PC-3 (cell line): ENCODE results near the gene KNDC1. TPM values are rescaled to one million over a fixed set of nuclear protein-coding genes. Genes with fewer than 3 reads are reported as not detected.

ENCODE experiments used
- ATAC-seq: fragments of 200-7000 bp; cut with Tn5 transposase; 2 replicates; pipeline ENCODE4 v1.9.1; 2020; ENCODE audit warnings: mild to moderate bottlenecking, moderate library complexity
- BruUV-seq: library from RNA; stranded (reverse); fragments of 400-500 nt; replicated peaks from 2 replicates; lab custom pipeline; 2021; lab: Mats Ljungman, UMichigan
- CTCF ChIA-PET: fragments of 300-600 bp; sonication (Branson Sonifier 250); formaldehyde crosslinking; loops from one replicate; lab custom pipeline; 2022; ENCODE audit warnings: antibody characterized with exemption; lab: Charles Lee
- POLR2A ChIA-PET: fragments of 300-600 bp; sonication (Branson Sonifier 250); formaldehyde crosslinking; loops from one replicate; lab custom pipeline; 2022; ENCODE audit warnings: antibody characterized with exemption; ENCODE audit not compliant: unreplicated experiment; lab: Charles Lee
- DNase-seq: peaks from one replicate; pipeline ENCODE4 v3.0.0-alpha.2; 2015
- H2AFZ ChIP-seq: fragments of 300-600 bp; sonication (generic); 2 replicates; pipeline ENCODE4 v1.6.0; 2016; ENCODE audit warnings: antibody characterized with exemption, low read length
- H3F3A ChIP-seq: fragments of 300-600 bp; sonication (generic); one replicate; pipeline ENCODE4 v1.6.0; 2017; ENCODE audit warnings: antibody characterized with exemption, low read length, control low read depth, mild to moderate bottlenecking; ENCODE audit not compliant: unreplicated experiment
- H3K27ac ChIP-seq: fragments of 300-600 bp; sonication (generic); 2 replicates; pipeline ENCODE4 v1.5.1; 2016; ENCODE audit warnings: mild to moderate bottlenecking, low read length
- H3K27me3 ChIP-seq: fragments of 300-600 bp; sonication (generic); 2 replicates; pipeline ENCODE4 v1.6.1; 2016; ENCODE audit warnings: low read length, mixed read lengths
- H3K36me3 ChIP-seq: fragments of 300-600 bp; sonication (generic); 2 replicates; pipeline ENCODE4 v1.6.1; 2016; ENCODE audit warnings: low read depth, mixed run types, low read length, mixed read lengths
- H3K4me1 ChIP-seq: fragments of 300-600 bp; sonication (generic); 2 replicates; pipeline ENCODE4 v1.5.1; 2016; ENCODE audit warnings: low read length; ENCODE audit not compliant: insufficient read depth
- H3K4me2 ChIP-seq: fragments of 300-600 bp; sonication (generic); 2 replicates; pipeline ENCODE4 v1.6.0; 2016; ENCODE audit warnings: low read length
- H3K4me3 ChIP-seq: fragments of 300-600 bp; sonication (generic); 2 replicates; pipeline ENCODE4 v1.5.1; 2016; ENCODE audit warnings: mild to moderate bottlenecking, low read length, mixed read lengths
- H3K79me2 ChIP-seq: fragments of 300-600 bp; sonication (generic); 2 replicates; pipeline ENCODE4 v1.6.1; 2017; ENCODE audit warnings: low read length, mixed read lengths
- H3K9ac ChIP-seq: fragments of 300-600 bp; sonication (generic); 2 replicates; pipeline ENCODE4 v1.6.0; 2016; ENCODE audit warnings: mild to moderate bottlenecking, low read length
- H3K9me2 ChIP-seq: fragments of 300-600 bp; sonication (generic); replicated peaks from 2 replicates; pipeline ENCODE4 v1.6.1; 2016; ENCODE audit warnings: mixed run types, low read length, mixed read lengths
- H3K9me3 ChIP-seq: fragments of 300-600 bp; sonication (generic); 2 replicates; pipeline ENCODE4 v1.6.1; 2016; ENCODE audit warnings: low read length, mixed read lengths
- H4K20me1 ChIP-seq: fragments of 300-600 bp; sonication (generic); 2 replicates; pipeline ENCODE4 v1.6.1; 2016; ENCODE audit warnings: low read length, mixed read lengths
- EZH2 ChIP-seq: fragments of 300-600 bp; sonication (generic); IDR thresholded peaks from one replicate; pipeline ENCODE4 v1.6.1; 2017; ENCODE audit warnings: antibody characterized with exemption, mild to moderate bottlenecking, low read length; ENCODE audit not compliant: unreplicated experiment
- EZH2phosphoT487 ChIP-seq: fragments of 300-600 bp; sonication (generic); IDR thresholded peaks from 2 replicates; pipeline ENCODE4 v1.6.1; 2018; ENCODE audit warnings: mild to moderate bottlenecking, antibody characterized with exemption, low read length, borderline replicate concordance
- intact Hi-C: fragments of 100-400 bp; cut with micrococcal nuclease; formaldehyde crosslinking; loops from 2 replicates; pipeline ENCODE4 v1.9.0; 2023
- total RNA-seq: library from RNA; depleted of rRNA; stranded (reverse); fragments of >200 nt; gene quantifications from 2 replicates; pipeline ENCODE4 v1.2.3, GENCODE V29; 2014
- TF ChIP-seq, protein P1 (sequence below): fragments of 300-600 bp; sonication (generic); conservative IDR thresholded peaks from 2 replicates; pipeline ENCODE4 v1.5.1; 2017; ENCODE audit warnings: antibody characterized with exemption, low read depth, mild to moderate bottlenecking, low read length

Gene KNDC1
- total RNA-seq, 1 experiment from 2014 or later = not detected

DNA sequence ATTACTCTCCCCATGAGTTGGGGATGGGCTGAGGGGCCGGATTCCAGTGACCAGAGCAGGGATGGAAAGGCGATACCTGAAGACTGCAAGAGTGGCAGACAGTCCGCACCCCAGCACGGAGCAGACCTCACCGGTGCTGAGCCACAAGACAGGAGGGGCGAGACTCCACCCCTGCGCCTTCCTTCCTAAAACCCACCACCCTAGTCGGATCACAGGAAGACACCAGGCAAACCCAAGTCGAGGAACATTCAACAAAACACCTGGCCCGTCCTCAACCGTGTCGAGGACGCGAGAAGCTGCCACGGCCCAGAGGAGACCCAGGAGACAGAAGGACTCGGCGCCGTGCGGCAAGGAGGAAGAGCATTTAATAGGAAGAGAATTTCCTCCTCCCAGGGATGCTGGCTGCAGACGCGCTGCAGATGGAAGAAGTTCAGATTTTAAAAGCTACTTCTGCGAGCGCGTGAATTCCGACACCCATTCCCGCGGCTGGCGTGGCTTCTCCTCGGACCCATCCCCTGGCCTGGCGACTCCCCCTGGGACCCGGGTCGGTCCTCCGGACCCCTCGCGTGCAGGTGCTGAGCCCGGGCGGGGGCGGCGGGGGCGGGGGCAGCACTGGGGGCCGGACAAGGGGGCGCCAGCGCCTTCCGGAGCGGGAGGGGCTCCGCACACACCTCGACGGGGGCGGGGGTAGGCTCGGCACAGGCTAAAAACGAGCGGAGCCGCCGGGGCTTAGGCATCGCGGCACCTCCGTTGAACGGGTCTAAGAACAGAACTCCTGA is 69.4 kb downstream of the KNDC1 start:
- Histone ChIP-seq H4K20me1 (no peaks in the 10 kb centered on the region), H3F3A (no peaks in the 10 kb centered on the region), H3K4me3 (no peak overlapping the region), H3K4me2 (no peak overlapping the region), H3K9ac (no peak overlapping the region), H3K79me2 (no peaks in the 10 kb centered on the region), H3K9me3 (no peaks in the 10 kb centered on the region), H3K27ac (no peak overlapping the region), H2AFZ (no peak overlapping the region), H3K27me3 (0 out of 2 replicates have a peak, but pooled peaks cover 8% of the 10 kb centered on the region), H3K36me3 (no peaks in the 10 kb centered on the region), H3K4me1 (no peaks in the 10 kb centered on the region), H3K9me2 (no peaks in the 10 kb centered on the region)
- TF ChIP-seq, protein P1, sequence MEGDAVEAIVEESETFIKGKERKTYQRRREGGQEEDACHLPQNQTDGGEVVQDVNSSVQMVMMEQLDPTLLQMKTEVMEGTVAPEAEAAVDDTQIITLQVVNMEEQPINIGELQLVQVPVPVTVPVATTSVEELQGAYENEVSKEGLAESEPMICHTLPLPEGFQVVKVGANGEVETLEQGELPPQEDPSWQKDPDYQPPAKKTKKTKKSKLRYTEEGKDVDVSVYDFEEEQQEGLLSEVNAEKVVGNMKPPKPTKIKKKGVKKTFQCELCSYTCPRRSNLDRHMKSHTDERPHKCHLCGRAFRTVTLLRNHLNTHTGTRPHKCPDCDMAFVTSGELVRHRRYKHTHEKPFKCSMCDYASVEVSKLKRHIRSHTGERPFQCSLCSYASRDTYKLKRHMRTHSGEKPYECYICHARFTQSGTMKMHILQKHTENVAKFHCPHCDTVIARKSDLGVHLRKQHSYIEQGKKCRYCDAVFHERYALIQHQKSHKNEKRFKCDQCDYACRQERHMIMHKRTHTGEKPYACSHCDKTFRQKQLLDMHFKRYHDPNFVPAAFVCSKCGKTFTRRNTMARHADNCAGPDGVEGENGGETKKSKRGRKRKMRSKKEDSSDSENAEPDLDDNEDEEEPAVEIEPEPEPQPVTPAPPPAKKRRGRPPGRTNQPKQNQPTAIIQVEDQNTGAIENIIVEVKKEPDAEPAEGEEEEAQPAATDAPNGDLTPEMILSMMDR = no peak
- no peak for TF ChIP-seq EZH2
- TF ChIP-seq EZH2phosphoT487 = no peak
- ChIA-PET POLR2A (no interaction called here), CTCF (no interaction called here)
- ATAC-seq = no peak
- no TSS peak for BruUV-seq
- DNase-seq = no peak
- intact Hi-C loops = loop anchor here (5.0 kb wide), 1 partner anchor 87 kb away; no protein-coding TSS in a partner anchor

DNA sequence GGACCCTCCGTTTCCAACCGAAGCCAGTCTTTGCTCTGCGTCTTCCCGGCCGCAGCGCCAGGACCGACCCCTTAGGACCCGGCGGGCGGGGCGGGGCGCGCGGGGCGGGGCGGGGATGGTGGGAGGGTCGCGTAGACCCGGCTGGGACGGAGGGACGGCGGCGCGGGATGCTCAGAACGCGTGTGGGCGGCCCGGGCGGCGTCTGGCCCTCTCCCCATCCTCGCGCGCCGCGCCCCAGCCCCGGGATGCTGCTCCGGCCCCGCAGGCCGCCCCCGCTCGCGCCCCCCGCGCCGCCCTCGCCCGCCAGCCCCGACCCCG is 70.0 kb downstream of the KNDC1 start, which contains the start of gene UTF1:
Gene UTF1, plus strand, starts transcription at position 174 of the 318 bp plus-strand sequence. Its CDS starts 72 bp downstream, at position 246.
- no peaks in the 10 kb centered on the region for H3K9me2 ChIP-seq
- H3K9ac ChIP-seq = no peak within 1 kb of the TSS
- no peaks in the 10 kb centered on the region for H3K9me3 ChIP-seq
- DNase-seq (no peak), ATAC-seq (no peak)
- no peak within 1 kb of the TSS for H3K4me3 ChIP-seq
- H3K4me1 ChIP-seq = no peaks in the 10 kb centered on the region
- no peaks in the 10 kb centered on the region for H3F3A ChIP-seq
- no TSS peak for BruUV-seq
- H3K27me3 ChIP-seq = 0 out of 2 replicates have a peak, but pooled peaks cover 7% of the 10 kb centered on the region
- H3K36me3 ChIP-seq = no peaks in the 10 kb centered on the region
- TF ChIP-seq EZH2phosphoT487 = no peak
- TF ChIP-seq EZH2 = no peak
- TF ChIP-seq, protein P1 = no peak
- ChIA-PET POLR2A (no interaction called here), CTCF (no interaction called here)
- no peaks in the 10 kb centered on the region for H4K20me1 ChIP-seq
- H3K27ac ChIP-seq = no peak within 1 kb of the TSS
- H3K79me2 ChIP-seq = no peaks in the 10 kb centered on the region
- H2AFZ ChIP-seq = no peak within 1 kb of the TSS
- H3K4me2 ChIP-seq = no peak within 1 kb of the TSS
- intact Hi-C loops = no loop called here
